ENCODE measurements around the gene HERC2. TPM values are rescaled to one million over a fixed set of nuclear protein-coding genes. Genes with fewer than 3 reads are reported as not detected.
"Not testable (repeated sequence)": the region's sequence is repeated elsewhere in the genome, so short reads cannot be mapped to it uniquely, and the experiment has no call there.

Gene HERC2
- polyA plus RNA-seq, 3 donors from 2014 or later = 4.8 to 13.9 (median 7.6) TPM

GRCh38 chr15:28265334-28266019 is 56.5 kb downstream of the HERC2 start:
- no peak overlapping the region for H3K4me3 Mint-ChIP-seq
- no peak for DNase-seq
- peaks cover 0 to under 1% of the 10 kb centered on the region in 2 donors for H3K4me1 Mint-ChIP-seq
- no peaks in the 10 kb centered on the region for H3K27me3 Mint-ChIP-seq (ENCODE audit: low read depth in 3 of 3)
- H3K27ac Mint-ChIP-seq = no peak overlapping the region
- H3K9me3 Mint-ChIP-seq = no peaks in the 10 kb centered on the region
- peaks cover 38 to 65% (median 44%) of the 10 kb centered on the region in 3 donors for H3K36me3 Mint-ChIP-seq

GRCh38 chr15:28264166-28264565 is 57.8 kb downstream of the HERC2 start:
- H3K36me3 Mint-ChIP-seq = peaks cover 36 to 60% (median 40%) of the 10 kb centered on the region in 3 donors

GRCh38 chr15:28262438-28262837 is 59.5 kb downstream of the HERC2 start:
- Mint-ChIP-seq H3K36me3 (peaks cover 23 to 46% (median 34%) of the 10 kb centered on the region in 3 donors), H3K27me3 (ENCODE audit: low read depth in 3 of 3) (no peaks in the 10 kb centered on the region), H3K27ac (no peak overlapping the region), H3K9me3 (no peaks in the 10 kb centered on the region), H3K4me1 (peaks cover 0 to 2% of the 10 kb centered on the region in 2 donors), H3K4me3 (no peak overlapping the region)
- DNase-seq = no peak

More at GRCh38 chr15:28264166-28264565, 57.8 kb downstream of the HERC2 start:
- Mint-ChIP-seq H3K9me3 (no peaks in the 10 kb centered on the region), H3K4me3 (no peak overlapping the region), H3K27me3 (ENCODE audit: low read depth in 3 of 3) (no peaks in the 10 kb centered on the region), H3K4me1 (peaks cover 0 to 2% of the 10 kb centered on the region in 2 donors), H3K27ac (no peak overlapping the region)
- DNase-seq = no peak

- DNase-seq = no peak
- H3K9me3 Mint-ChIP-seq = no peaks in the 10 kb centered on the region
- no peak overlapping the region for H3K4me3 Mint-ChIP-seq
- peaks cover 18 to 42% (median 30%) of the 10 kb centered on the region in 3 donors for H3K36me3 Mint-ChIP-seq
- H3K27ac Mint-ChIP-seq = peak overlapping the region in 2 of 6 donors; percentile 15 to 43
- H3K4me1 Mint-ChIP-seq = peaks cover 0 to 2% of the 10 kb centered on the region in 2 donors
- no peaks in the 10 kb centered on the region for H3K27me3 Mint-ChIP-seq (ENCODE audit: low read depth in 3 of 3)
Measured at GRCh38 chr15:28260722-28261121, 61.3 kb downstream of the HERC2 start.

GRCh38 chr15:28260317-28260716 is 61.7 kb downstream of the HERC2 start:
- no peaks in the 10 kb centered on the region for H3K27me3 Mint-ChIP-seq (ENCODE audit: low read depth in 3 of 3)
- H3K27ac Mint-ChIP-seq = peak overlapping the region in 2 of 6 donors; percentile 22 to 51
- no peak for DNase-seq
- H3K9me3 Mint-ChIP-seq = no peaks in the 10 kb centered on the region
- H3K4me3 Mint-ChIP-seq = no peak overlapping the region
- H3K4me1 Mint-ChIP-seq = peaks cover 0 to 2% of the 10 kb centered on the region in 2 donors
- H3K36me3 Mint-ChIP-seq = peaks cover 22 to 45% (median 28%) of the 10 kb centered on the region in 3 donors

GRCh38 chr15:28255965-28256364 is 66.0 kb downstream of the HERC2 start:
- H3K4me1 Mint-ChIP-seq = peaks cover 0 to 2% of the 10 kb centered on the region in 2 donors
- H3K4me3 Mint-ChIP-seq = no peak overlapping the region
- no peak overlapping the region for H3K27ac Mint-ChIP-seq
- no peak for DNase-seq
- H3K36me3 Mint-ChIP-seq = peaks cover 14 to 46% (median 18%) of the 10 kb centered on the region in 3 donors
- no peaks in the 10 kb centered on the region for H3K9me3 Mint-ChIP-seq
- peaks cover 0 to 2% (median 0%) of the 10 kb centered on the region in 3 donors for H3K27me3 Mint-ChIP-seq (ENCODE audit: low read depth in 3 of 3)

GRCh38 chr15:28252831-28253230 is 69.1 kb downstream of the HERC2 start:
- Mint-ChIP-seq H3K36me3 (peaks cover 27 to 58% (median 28%) of the 10 kb centered on the region in 3 donors), H3K4me1 (no peaks in the 10 kb centered on the region), H3K27me3 (ENCODE audit: low read depth in 3 of 3) (peaks cover 0 to 2% (median 0%) of the 10 kb centered on the region in 3 donors), H3K27ac (peak overlapping the region in 2 of 6 donors; percentile 37 to 51), H3K9me3 (no peaks in the 10 kb centered on the region), H3K4me3 (no peak overlapping the region)
- no peak for DNase-seq

GRCh38 chr15:28246605-28247004 is 75.4 kb downstream of the HERC2 start:
- H3K4me3 Mint-ChIP-seq = no peak overlapping the region
- peaks cover 0 to 3% (median 0%) of the 10 kb centered on the region in 6 donors for H3K9me3 Mint-ChIP-seq
- H3K27me3 Mint-ChIP-seq (ENCODE audit: low read depth in 3 of 3) = no peaks in the 10 kb centered on the region
- H3K4me1 Mint-ChIP-seq = no peaks in the 10 kb centered on the region
- peaks cover 45 to 67% (median 55%) of the 10 kb centered on the region in 3 donors for H3K36me3 Mint-ChIP-seq
- no peak for DNase-seq
- peak overlapping the region in 1 of 6 donors; percentile 66 for H3K27ac Mint-ChIP-seq

GRCh38 chr15:28243901-28244300 is 78.1 kb downstream of the HERC2 start:
- Mint-ChIP-seq H3K4me1 (no peaks in the 10 kb centered on the region), H3K4me3 (no peak overlapping the region), H3K27me3 (ENCODE audit: low read depth in 3 of 3) (no peaks in the 10 kb centered on the region), H3K36me3 (peaks cover 48 to 72% (median 57%) of the 10 kb centered on the region in 3 donors), H3K9me3 (peaks cover 0 to 3% (median 0%) of the 10 kb centered on the region in 6 donors), H3K27ac (no peak overlapping the region)
- no peak for DNase-seq

GRCh38 chr15:28243399-28243798 is 78.6 kb downstream of the HERC2 start:
- peaks cover 0 to 3% (median 0%) of the 10 kb centered on the region in 6 donors for H3K9me3 Mint-ChIP-seq
- peak overlapping the region in 1 of 6 donors; percentile 49 for H3K27ac Mint-ChIP-seq
- H3K4me3 Mint-ChIP-seq = no peak overlapping the region
- H3K4me1 Mint-ChIP-seq = peaks cover 5% of the 10 kb centered on the region in 2 donors
- DNase-seq = no peak
- H3K27me3 Mint-ChIP-seq (ENCODE audit: low read depth in 3 of 3) = no peaks in the 10 kb centered on the region
- peaks cover 45 to 70% (median 52%) of the 10 kb centered on the region in 3 donors for H3K36me3 Mint-ChIP-seq

GRCh38 chr15:28238296-28238695 is 83.7 kb downstream of the HERC2 start:
- not testable (repeated sequence) for H3K9me3 Mint-ChIP-seq; DNase-seq; H3K4me3 Mint-ChIP-seq; H3K27me3 Mint-ChIP-seq (ENCODE audit: low read depth in 3 of 3)
- H3K36me3 Mint-ChIP-seq = peaks cover 30 to 60% (median 31%) of the 10 kb centered on the region in 3 donors
- peaks cover 12 to 16% of the 10 kb centered on the region in 2 donors for H3K4me1 Mint-ChIP-seq
- peak overlapping the region in 4 of 6 donors; percentile 6 to 68 (median 42) for H3K27ac Mint-ChIP-seq

GRCh38 chr15:28231743-28232142 is 90.2 kb downstream of the HERC2 start:
- DNase-seq; H3K9me3 Mint-ChIP-seq; H3K4me1 Mint-ChIP-seq; H3K27ac Mint-ChIP-seq; H3K27me3 Mint-ChIP-seq (ENCODE audit: low read depth in 3 of 3); H3K4me3 Mint-ChIP-seq: not testable (repeated sequence)
- H3K36me3 Mint-ChIP-seq = peaks cover 18 to 47% (median 23%) of the 10 kb centered on the region in 3 donors

- not testable (repeated sequence) for H3K27ac Mint-ChIP-seq, H3K4me3 Mint-ChIP-seq
- peaks cover 18 to 49% (median 23%) of the 10 kb centered on the region in 3 donors for H3K36me3 Mint-ChIP-seq
Measured at GRCh38 chr15:28231336-28231735, 90.6 kb downstream of the HERC2 start.

GRCh38 chr15:28228990-28229640 is 92.9 kb downstream of the HERC2 start:
- Mint-ChIP-seq H3K4me3 (peak overlapping the region in 1 of 5 donors; percentile 13), H3K36me3 (peaks cover 17 to 56% (median 25%) of the 10 kb centered on the region in 3 donors)
- not testable (repeated sequence) for H3K27ac Mint-ChIP-seq; H3K4me1 Mint-ChIP-seq; H3K27me3 Mint-ChIP-seq (ENCODE audit: low read depth in 3 of 3); DNase-seq; H3K9me3 Mint-ChIP-seq

More at GRCh38 chr15:28231336-28231735, 90.6 kb downstream of the HERC2 start:
- not testable (repeated sequence) for H3K4me1 Mint-ChIP-seq; DNase-seq; H3K27me3 Mint-ChIP-seq (ENCODE audit: low read depth in 3 of 3); H3K9me3 Mint-ChIP-seq

Measured in immature natural killer cell (primary cell).